Cardiac fibroblast (primary cell): ENCODE data around the gene MIS18A.
A peak's percentile ranks its signal among the peaks of the same experiment; 100 is the strongest.

Source experiments
- DNase-seq, 2 donors: peaks; one replicate each; pipeline versions ENCODE4 v3.0.0 to v3.0.0-alpha.2; 2010; ENCODE audit warnings: low read depth in 2 of 2
- H3K4me3 ChIP-seq, 2 donors: replicated peaks in 1 of 2; 1 replicate in 1 of 2; 2 replicates in 1 of 2; pipeline ENCODE4 v1.5.1; 2011; ENCODE audit warnings: low read depth in 2 of 2, low read length in 2 of 2, mild to moderate bottlenecking in 2 of 2, moderate library complexity in 1 of 2
- TF ChIP-seq, protein P1 (sequence below): IDR thresholded peaks from one replicate; pipeline ENCODE4 v1.5.1; 2011; ENCODE audit warnings: low read depth, mild to moderate bottlenecking, low read length, inconsistent platforms

MIS18A gene

GRCh38 chr21:32278518-32279376, at the start of gene MIS18A:
TSS of gene MIS18A (minus strand) at chr21:32279049. CDS start at chr21:32279014, 35 bp downstream.
- H3K4me3 ChIP-seq: peak within 1 kb of the TSS; percentile 88 to 99
- DNase-seq: peak; percentile 96 to 99
- TF ChIP-seq, protein P1, sequence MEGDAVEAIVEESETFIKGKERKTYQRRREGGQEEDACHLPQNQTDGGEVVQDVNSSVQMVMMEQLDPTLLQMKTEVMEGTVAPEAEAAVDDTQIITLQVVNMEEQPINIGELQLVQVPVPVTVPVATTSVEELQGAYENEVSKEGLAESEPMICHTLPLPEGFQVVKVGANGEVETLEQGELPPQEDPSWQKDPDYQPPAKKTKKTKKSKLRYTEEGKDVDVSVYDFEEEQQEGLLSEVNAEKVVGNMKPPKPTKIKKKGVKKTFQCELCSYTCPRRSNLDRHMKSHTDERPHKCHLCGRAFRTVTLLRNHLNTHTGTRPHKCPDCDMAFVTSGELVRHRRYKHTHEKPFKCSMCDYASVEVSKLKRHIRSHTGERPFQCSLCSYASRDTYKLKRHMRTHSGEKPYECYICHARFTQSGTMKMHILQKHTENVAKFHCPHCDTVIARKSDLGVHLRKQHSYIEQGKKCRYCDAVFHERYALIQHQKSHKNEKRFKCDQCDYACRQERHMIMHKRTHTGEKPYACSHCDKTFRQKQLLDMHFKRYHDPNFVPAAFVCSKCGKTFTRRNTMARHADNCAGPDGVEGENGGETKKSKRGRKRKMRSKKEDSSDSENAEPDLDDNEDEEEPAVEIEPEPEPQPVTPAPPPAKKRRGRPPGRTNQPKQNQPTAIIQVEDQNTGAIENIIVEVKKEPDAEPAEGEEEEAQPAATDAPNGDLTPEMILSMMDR: no peak

GRCh38 chr21:32328595-32328994, 49.7 kb upstream of the MIS18A start:
- H3K4me3 ChIP-seq: no peak overlapping the region
- DNase-seq: peak; percentile 54 to 62
- TF ChIP-seq, protein P1: no peak

- H3K4me3 ChIP-seq: no peak overlapping the region
- DNase-seq: no peak
- TF ChIP-seq, protein P1: no peak
Observed at GRCh38 chr21:32325706-32326105, 46.9 kb upstream of the MIS18A start.

DNA sequence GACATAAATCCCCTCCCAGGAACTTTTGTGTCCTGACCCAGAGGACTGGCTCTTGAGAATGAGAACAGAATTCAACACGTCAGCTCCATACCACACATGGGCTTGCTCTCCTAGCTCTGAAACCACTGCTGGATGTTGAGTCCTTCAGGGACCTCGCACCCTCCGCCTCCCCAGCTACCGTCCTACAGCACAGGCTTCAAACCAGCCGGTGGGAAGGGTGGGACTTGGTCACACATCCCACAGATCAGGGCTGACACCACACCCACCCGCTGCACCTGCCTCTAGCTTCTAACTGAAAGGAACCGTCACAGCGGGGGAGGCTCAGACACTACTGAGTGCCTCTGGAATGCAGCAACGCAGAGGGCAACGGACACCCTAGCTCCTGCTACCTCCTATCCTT, 43.8 kb upstream of the MIS18A start:
- H3K4me3 ChIP-seq: no peak overlapping the region
- TF ChIP-seq, protein P1: no peak
- DNase-seq: no peak

DNA sequence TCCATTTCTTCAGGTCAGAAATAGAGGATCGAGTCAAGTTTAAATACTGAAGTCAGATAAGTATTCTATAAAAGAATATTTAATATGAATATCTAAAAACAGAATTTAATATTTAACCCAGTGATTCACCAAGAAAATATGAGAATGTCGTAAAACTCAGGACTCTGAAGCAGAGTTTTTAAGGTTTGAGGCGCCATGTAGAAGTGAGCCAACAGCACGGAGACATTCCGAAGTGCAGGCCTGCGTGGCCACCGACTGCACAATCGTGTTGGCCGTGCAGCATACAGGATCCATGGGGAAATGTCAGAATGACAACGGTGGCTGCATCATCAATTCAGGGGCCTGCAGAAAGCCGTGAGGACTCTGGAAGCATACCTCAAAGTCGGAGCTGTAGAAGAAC, 43.3 kb upstream of the MIS18A start:
- no peak for DNase-seq
- H3K4me3 ChIP-seq: no peak overlapping the region
- TF ChIP-seq, protein P1: no peak

- no peak for DNase-seq
- TF ChIP-seq, protein P1: no peak
- no peak overlapping the region for H3K4me3 ChIP-seq
Observed at GRCh38 chr21:32321480-32321879, 42.6 kb upstream of the MIS18A start.
